Trophoblast cell (in vitro differentiated cells and primary cell): ENCODE measurements around the gene TBC1D16.
A peak's percentile ranks its signal among the peaks of the same experiment; 100 is the strongest.

Experiments used
- DNase-seq, 2 donors: peaks; one replicate each; pipeline ENCODE4 v3.0.0-alpha.2; 2016
- H2AFZ ChIP-seq: 2 replicates; pipeline ENCODE4 v1.6.1; 2013; ENCODE audit warnings: low read length, moderate library complexity, mild to moderate bottlenecking; ENCODE audit not compliant: insufficient read depth, poor library complexity
- H2AK5ac ChIP-seq: 2 replicates; pipeline ENCODE4 v1.6.1; 2013; ENCODE audit warnings: mild to moderate bottlenecking, low read length
- H2BK120ac ChIP-seq: 2 replicates; pipeline ENCODE4 v1.6.1; 2013; ENCODE audit warnings: low read length, mild to moderate bottlenecking, moderate library complexity; ENCODE audit not compliant: insufficient read depth, poor library complexity
- H2BK12ac ChIP-seq: 2 replicates; pipeline ENCODE4 v1.6.1; 2013; ENCODE audit warnings: mild to moderate bottlenecking, low read length, moderate library complexity
- H2BK5ac ChIP-seq: 2 replicates; pipeline ENCODE4 v1.6.1; 2013; ENCODE audit warnings: low read length, low read depth, moderate library complexity, mild to moderate bottlenecking; ENCODE audit not compliant: poor library complexity
- H3K14ac ChIP-seq: 2 replicates; pipeline ENCODE4 v1.6.1; 2013; ENCODE audit warnings: mild to moderate bottlenecking, low read length
- H3K18ac ChIP-seq: 2 replicates; pipeline ENCODE4 v1.6.1; 2013; ENCODE audit warnings: mild to moderate bottlenecking, low read length
- H3K23ac ChIP-seq: 2 replicates; pipeline ENCODE4 v1.6.1; 2013; ENCODE audit warnings: low read length
- H3K27ac ChIP-seq: 2 replicates; pipeline ENCODE4 v1.5.1; 2013; ENCODE audit warnings: low read depth, mild to moderate bottlenecking, inconsistent platforms, low read length, moderate library complexity
- H3K27me3 ChIP-seq: 2 replicates; pipeline ENCODE4 v1.6.1; 2013; ENCODE audit warnings: inconsistent platforms, mild to moderate bottlenecking, low read length, moderate library complexity; ENCODE audit not compliant: insufficient read depth
- H3K36me3 ChIP-seq, 2 experiments: 1 replicate in 1 of 2; 2 replicates in 1 of 2; pipeline ENCODE4 v1.6.1; 2013; ENCODE audit warnings: low read length in 2 of 2, mild to moderate bottlenecking in 2 of 2, moderate library complexity in 1 of 2; ENCODE audit not compliant: insufficient read depth in 2 of 2, control insufficient read depth in 1 of 2
- H3K4ac ChIP-seq: 2 replicates; pipeline ENCODE4 v1.6.1; 2013; ENCODE audit warnings: low read depth, mild to moderate bottlenecking, low read length, moderate library complexity
- H3K4me1 ChIP-seq, 2 experiments: 1 replicate in 1 of 2; 2 replicates in 1 of 2; pipeline ENCODE4 v1.6.1; 2013; ENCODE audit warnings: low read length in 2 of 2, mild to moderate bottlenecking in 2 of 2, moderate library complexity in 1 of 2; ENCODE audit not compliant: insufficient read depth in 2 of 2, control insufficient read depth in 1 of 2
- H3K4me2 ChIP-seq: 2 replicates; pipeline ENCODE4 v1.6.1; 2013; ENCODE audit warnings: inconsistent platforms, mild to moderate bottlenecking, low read length, moderate library complexity
- H3K4me3 ChIP-seq: 2 replicates; pipeline ENCODE4 v1.5.1; 2013; ENCODE audit warnings: mild to moderate bottlenecking, low read depth, low read length, inconsistent platforms
- H3K79me1 ChIP-seq: one replicate; pipeline ENCODE4 v1.6.1; 2013; ENCODE audit warnings: low read length
- H3K79me2 ChIP-seq: 2 replicates; pipeline ENCODE4 v1.6.1; 2013; ENCODE audit warnings: low read length, mild to moderate bottlenecking; ENCODE audit not compliant: control insufficient read depth, insufficient read depth, poor library complexity
- H3K9ac ChIP-seq: 2 replicates; pipeline ENCODE4 v1.6.1; 2013; ENCODE audit warnings: mild to moderate bottlenecking, low read length
- H3K9me3 ChIP-seq: 2 replicates; pipeline ENCODE4 v1.6.1; 2013; ENCODE audit warnings: low read depth, mild to moderate bottlenecking, control low read depth, inconsistent platforms, low read length; ENCODE audit not compliant: insufficient read depth
- H4K12ac ChIP-seq: 2 replicates; pipeline ENCODE4 v1.6.1; 2013; ENCODE audit warnings: low read depth, mild to moderate bottlenecking, low read length, moderate library complexity
- H4K8ac ChIP-seq: 2 replicates; pipeline ENCODE4 v1.6.1; 2013; ENCODE audit warnings: low read depth, mild to moderate bottlenecking, low read length, moderate library complexity
- H4K91ac ChIP-seq: one replicate; pipeline ENCODE4 v1.6.1; 2013; ENCODE audit warnings: low read depth, mild to moderate bottlenecking, low read length, moderate library complexity
- WGBS: extraction: QIAGEN DNeasy Blood & Tissue Kit; methylation state at CpG from one replicate; pipeline ENCODE4 v1.1.7; 2013; ENCODE audit warnings: missing lambda C conversion rate; ENCODE audit not compliant: insufficient read length, insufficient coverage; ENCODE audit errors: extremely low coverage; 5-methylcytosine and 5-hydroxymethylcytosine counted together

The TBC1D16 gene

GRCh38 chr17:79987935-79988184 is 47.8 kb downstream of the TBC1D16 start:
- Histone ChIP-seq H3K9ac (no peak overlapping the region), H3K9me3 (no peaks in the 10 kb centered on the region), H2BK120ac (no peak overlapping the region), H3K4me3 (no peak overlapping the region), H3K23ac (no peak overlapping the region), H3K4ac (no peak overlapping the region), H3K27me3 (no peaks in the 10 kb centered on the region), H3K79me2 (no peaks in the 10 kb centered on the region), H3K79me1 (peaks cover 13% of the 10 kb centered on the region), H3K4me1 (peaks cover 37 to 47% of the 10 kb centered on the region in 2 experiments), H2BK12ac (no peak overlapping the region), H3K14ac (no peak overlapping the region), H3K4me2 (no peak overlapping the region), H2AK5ac (no peak overlapping the region), H3K18ac (no peak overlapping the region), H2BK5ac (no peak overlapping the region), H2AFZ (no peak overlapping the region), H3K27ac (no peak overlapping the region), H4K91ac (peak overlapping the region; percentile 3), H4K8ac (no peak overlapping the region), H3K36me3 (no peaks in the 10 kb centered on the region), H4K12ac (no peak overlapping the region)
- no peak for DNase-seq
- WGBS = no CpG with 5 or more reads among the region's 7 CpGs

- Histone ChIP-seq H3K36me3 (no peaks in the 10 kb centered on the region), H3K79me2 (no peaks in the 10 kb centered on the region), H3K23ac (no peak overlapping the region), H2BK12ac (no peak overlapping the region), H3K4me3 (no peak overlapping the region), H2AFZ (no peak overlapping the region), H3K4ac (no peak overlapping the region), H2BK5ac (no peak overlapping the region), H4K8ac (no peak overlapping the region), H2AK5ac (no peak overlapping the region), H3K18ac (no peak overlapping the region), H3K14ac (no peak overlapping the region), H2BK120ac (no peak overlapping the region), H3K79me1 (peaks cover 13% of the 10 kb centered on the region), H3K9ac (no peak overlapping the region), H4K12ac (no peak overlapping the region), H4K91ac (no peak overlapping the region), H3K9me3 (no peaks in the 10 kb centered on the region), H3K4me2 (no peak overlapping the region), H3K27me3 (no peaks in the 10 kb centered on the region), H3K4me1 (peaks cover 34 to 42% of the 10 kb centered on the region in 2 experiments), H3K27ac (no peak overlapping the region)
- no CpG with 5 or more reads among the region's 18 CpGs for WGBS
- peak; percentile 9 to 30 for DNase-seq
These were observed 48.3 kb downstream of the TBC1D16 start for GRCh38 chr17:79987187-79987934.

- Histone ChIP-seq H3K36me3 (no peaks in the 10 kb centered on the region), H2BK12ac (no peak overlapping the region), H3K27ac (no peak overlapping the region), H3K79me1 (peaks cover 9% of the 10 kb centered on the region), H3K23ac (no peak overlapping the region), H3K4me1 (peaks cover 29 to 37% of the 10 kb centered on the region in 2 experiments), H3K9me3 (no peaks in the 10 kb centered on the region), H4K12ac (no peak overlapping the region), H3K4me2 (no peak overlapping the region), H3K14ac (no peak overlapping the region), H4K91ac (no peak overlapping the region), H2BK120ac (no peak overlapping the region), H3K4ac (no peak overlapping the region), H3K79me2 (no peaks in the 10 kb centered on the region), H4K8ac (no peak overlapping the region), H2AK5ac (no peak overlapping the region), H3K18ac (no peak overlapping the region), H2AFZ (no peak overlapping the region), H3K27me3 (no peaks in the 10 kb centered on the region), H2BK5ac (no peak overlapping the region), H3K9ac (no peak overlapping the region), H3K4me3 (no peak overlapping the region)
- DNase-seq = no peak
- WGBS = no CpG with 5 or more reads among the region's 29 CpGs
These were observed 49.1 kb downstream of the TBC1D16 start for GRCh38 chr17:79986411-79987186.

- Histone ChIP-seq H3K23ac (no peak overlapping the region), H2AK5ac (no peak overlapping the region), H3K27ac (no peak overlapping the region), H3K27me3 (no peaks in the 10 kb centered on the region), H2AFZ (no peak overlapping the region), H4K12ac (no peak overlapping the region), H3K79me2 (no peaks in the 10 kb centered on the region), H2BK5ac (no peak overlapping the region), H3K9ac (no peak overlapping the region), H2BK12ac (no peak overlapping the region), H3K9me3 (no peaks in the 10 kb centered on the region), H3K4me1 (peaks cover 25 to 31% of the 10 kb centered on the region in 2 experiments), H3K36me3 (no peaks in the 10 kb centered on the region), H4K8ac (no peak overlapping the region), H3K18ac (no peak overlapping the region), H3K79me1 (peaks cover 8% of the 10 kb centered on the region), H3K4me2 (no peak overlapping the region), H3K14ac (no peak overlapping the region), H3K4me3 (no peak overlapping the region), H3K4ac (no peak overlapping the region), H2BK120ac (no peak overlapping the region), H4K91ac (no peak overlapping the region)
- no peak for DNase-seq
- WGBS = no CpG with 5 or more reads among the region's 15 CpGs
These were observed 49.7 kb downstream of the TBC1D16 start for GRCh38 chr17:79985943-79986391.
